CD4-positive, alpha-beta T cell treated with Interleukin-2 at 100 ng/mL for 4 hours (primary cell): Measurements from ENCODE around the gene CERKL.

Experiments
- DNase-seq: peaks from one replicate; pipeline ENCODE4 v3.0.0-alpha.2; 2020; ENCODE audit warnings: low spot score

CERKL gene

DNA sequence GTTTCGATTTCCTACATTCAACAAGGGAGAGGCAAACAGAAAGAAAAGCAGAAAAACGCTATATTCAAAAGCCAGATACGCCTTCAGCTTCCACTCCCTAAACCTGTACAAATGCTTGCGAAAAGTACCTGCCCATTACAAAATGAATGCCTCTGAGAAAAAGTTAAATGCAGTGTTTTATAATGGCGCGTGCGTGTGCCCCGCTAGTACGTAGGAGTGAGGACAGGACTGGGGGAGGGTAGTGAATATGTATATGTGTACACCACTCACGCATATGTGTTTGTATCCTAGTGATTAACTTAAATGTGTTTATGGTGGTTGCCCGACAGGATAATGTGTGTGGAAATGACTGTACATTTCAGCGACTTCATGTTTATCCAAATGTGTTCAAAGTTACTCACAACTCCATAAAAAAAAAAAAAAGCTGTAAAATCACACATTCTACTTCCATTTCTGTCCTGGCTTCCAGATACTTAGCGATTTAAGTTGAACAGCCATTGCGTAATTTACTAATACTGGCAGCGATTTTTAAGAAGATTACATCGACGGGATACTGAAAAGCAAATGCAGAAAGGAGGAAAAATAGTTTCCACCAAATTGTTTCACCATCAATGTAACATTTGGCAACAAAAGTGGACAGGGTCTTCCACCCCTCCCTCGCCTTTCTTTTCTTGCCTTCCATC is 22.1 kb upstream of the CERKL start:
- no peak for DNase-seq

DNA sequence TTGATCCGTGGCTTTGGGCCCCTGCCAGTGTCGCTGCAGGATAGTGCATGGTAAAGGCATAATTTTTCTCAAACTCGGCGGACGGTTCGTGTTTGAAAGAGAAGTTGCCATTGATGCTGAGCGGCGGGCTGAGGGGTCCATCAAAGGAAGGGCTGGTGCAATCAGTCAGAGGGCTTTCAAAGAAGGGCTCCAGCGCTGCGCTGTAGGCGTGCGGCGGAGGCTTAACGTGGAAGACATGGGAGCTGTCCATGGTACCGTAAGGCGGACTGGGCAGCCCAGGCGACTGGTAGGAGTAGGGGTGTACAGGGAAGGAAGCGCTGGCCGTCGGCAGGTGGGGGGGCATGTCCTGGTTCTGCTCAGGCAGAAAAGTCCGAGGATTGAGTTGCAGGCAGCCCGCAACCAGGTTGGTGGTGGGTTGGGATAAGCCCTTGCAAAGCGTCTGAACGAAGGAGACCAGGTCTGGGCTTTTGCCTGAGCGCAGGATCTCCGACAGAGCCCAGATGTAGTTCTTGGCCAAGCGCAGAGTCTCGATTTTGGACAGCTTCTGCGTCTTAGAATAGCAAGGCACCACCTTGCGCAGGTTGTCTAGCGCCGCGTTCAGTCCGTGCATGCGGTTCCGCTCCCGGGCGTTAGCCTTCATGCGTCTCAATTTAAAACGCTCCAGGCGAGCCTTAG is 21.1 kb upstream of the CERKL start:
- DNase-seq = peak; percentile 27

DNA sequence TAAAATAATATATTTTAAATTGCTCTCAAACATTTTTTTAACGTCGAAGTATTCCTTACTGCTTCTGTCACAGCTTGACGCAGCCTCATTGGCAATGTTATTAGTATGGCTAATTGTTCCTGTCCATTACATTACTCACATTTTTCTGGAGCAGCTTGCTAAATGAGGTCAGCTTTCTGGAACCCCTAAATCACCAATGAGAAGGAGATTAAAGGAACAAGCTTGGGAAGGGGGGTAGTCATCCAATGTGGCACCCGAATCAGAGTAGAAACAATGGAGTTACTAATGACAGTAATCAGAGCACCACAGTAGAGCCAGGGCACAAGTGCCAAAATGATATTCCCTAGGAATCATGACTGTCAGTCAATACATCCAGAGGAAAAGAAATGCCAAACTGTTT is 18.3 kb upstream of the CERKL start:
- DNase-seq = no peak

DNA sequence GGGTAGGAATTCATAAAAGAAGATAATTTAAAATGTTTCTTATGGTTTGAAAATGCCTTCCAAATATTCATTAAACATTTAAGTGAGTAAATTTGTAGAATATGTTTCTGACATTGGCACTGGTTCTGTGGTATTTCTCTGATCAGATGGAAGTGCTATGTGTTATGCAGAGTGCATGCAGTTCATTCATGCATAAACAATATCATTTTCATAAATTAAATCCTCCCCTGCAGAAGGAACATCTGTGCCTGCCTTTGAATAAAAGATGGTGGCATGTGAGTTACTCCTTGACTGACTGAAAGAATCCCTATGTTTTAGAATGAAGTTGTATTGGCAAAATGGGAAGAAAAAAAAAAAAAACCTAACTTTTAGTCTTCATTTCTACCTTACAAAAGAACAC is 17.6 kb upstream of the CERKL start:
- no peak for DNase-seq

DNA sequence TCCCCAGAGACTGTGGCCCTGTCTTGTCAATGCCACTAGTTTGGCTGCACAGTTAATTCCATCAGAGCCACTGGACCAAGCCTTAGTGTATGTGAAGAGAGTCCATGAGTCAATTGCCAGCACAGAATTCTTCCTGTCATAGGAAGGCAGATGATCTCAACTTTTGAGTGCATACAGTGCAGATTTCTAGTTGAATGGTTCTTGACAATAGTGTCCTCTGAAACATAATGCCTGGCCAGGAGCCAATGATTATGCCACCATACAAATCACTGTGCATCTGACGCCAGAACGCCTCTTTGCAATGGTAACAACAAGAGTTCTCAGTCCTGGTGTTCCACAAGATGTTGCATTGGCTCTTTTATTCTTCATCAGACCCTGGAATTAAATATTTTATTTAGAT is 16.3 kb upstream of the CERKL start:
- no peak for DNase-seq

DNA sequence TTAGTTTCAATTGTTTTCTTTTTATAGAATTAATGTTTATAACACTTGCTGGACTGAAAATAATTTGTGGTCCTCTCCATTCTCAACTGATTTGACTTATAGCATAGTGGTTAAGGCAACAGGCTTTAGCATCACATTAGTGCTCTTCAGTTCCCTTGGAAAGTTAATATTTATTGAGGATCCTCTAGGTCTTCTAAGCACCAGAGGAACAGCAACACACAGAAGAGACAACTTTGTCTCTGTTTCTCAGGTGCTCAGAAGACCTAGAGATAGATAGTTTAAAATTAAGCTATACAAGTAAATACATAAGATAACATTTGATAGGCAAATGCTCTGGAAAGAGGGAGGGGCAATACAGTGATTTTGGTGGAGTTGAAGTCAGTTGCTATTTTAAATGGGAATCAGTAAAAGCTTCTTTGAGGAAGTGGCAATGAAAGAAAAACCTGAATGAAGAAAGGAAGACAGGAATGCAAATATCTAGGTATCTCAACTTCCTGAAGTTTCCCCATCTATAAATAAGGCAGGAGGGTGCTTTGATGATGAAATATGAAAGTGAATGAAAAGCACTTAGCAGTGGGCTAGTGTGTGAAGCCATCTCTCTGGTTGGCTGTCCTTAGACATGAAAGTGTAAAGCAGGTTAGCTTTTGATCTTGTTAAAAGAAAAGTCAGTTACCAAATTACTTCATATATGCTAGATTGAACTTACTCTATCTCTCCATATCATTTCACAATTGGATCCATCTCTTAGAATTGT is 15.5 kb upstream of the CERKL start:
- no peak for DNase-seq

DNA sequence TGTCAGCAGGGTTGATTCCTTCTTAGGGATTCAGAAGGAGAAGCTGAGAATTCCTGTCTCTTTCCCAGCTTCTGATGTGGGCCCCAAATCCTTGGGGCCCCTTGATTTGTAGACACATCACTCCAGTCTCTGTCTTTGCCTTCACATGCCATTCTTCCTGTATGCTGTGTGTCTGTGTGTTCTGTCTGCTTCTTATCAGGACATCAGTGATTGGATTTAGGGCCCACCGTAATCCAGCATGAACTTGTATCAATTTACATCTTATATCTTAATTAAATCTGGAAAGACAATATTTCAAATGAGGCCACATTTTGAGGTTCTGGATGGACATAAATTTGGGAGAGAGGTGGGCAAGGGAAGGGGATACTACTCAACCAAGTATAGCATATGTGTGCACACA is 13.7 kb upstream of the CERKL start:
- DNase-seq = no peak

DNA sequence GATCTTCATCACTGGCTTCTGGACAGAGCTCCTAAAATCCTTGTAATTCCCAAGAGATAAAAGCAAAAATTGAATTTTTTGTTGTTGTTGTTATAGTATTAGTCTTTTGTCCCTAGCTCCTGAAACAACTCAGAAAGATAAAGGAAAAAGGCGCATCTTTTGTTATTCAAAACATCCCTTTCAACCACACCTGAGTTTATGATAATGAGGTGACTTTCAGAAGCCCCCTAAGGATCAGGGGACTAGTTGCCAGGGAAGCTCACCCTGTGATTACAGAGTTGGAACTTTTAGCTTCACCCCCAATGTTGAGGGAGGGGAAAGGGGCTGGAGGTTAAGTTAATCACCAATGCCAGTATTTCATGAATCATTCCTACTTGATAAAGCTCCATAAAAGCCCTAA is 10.3 kb upstream of the CERKL start:
- no peak for DNase-seq

DNA sequence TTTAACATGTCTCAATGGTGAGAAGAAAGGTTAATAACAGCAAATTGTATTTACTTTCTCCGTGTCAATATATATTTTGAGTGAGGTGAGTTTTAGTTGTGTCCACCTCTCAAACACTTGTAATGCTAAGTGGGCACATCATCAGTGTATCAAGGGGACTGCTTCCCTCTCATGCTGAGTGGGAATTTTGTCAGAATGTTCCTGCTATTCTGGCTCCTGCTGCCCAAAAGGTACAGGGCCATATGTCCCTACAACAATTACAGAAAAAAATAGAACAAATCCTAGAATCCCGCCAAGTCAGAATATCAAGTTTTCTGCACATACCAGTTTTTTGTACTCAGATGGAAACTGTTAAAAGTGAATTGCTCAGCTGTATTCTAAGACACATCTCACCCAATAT is 5.4 kb upstream of the CERKL start:
- no peak for DNase-seq

DNA sequence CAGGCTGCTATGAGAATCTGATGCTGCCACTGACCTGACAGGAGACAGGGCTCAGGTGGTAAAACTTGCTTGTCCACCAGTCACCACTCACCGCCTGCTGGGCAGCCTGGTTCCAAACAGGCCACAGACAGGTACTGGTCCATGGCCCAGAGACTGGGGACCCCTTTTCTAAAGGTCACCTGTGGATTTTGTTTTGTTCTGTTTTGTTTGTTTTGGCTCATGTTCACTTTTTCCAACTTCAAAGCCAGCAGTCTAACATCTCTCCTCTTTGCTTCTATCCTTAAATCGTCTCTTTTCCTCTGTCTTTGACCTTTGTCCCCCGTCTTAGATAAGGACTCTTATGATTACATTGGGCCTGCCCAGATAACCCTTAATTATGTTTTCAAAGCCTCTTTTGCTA is 3.3 kb upstream of the CERKL start:
- no peak for DNase-seq

DNA sequence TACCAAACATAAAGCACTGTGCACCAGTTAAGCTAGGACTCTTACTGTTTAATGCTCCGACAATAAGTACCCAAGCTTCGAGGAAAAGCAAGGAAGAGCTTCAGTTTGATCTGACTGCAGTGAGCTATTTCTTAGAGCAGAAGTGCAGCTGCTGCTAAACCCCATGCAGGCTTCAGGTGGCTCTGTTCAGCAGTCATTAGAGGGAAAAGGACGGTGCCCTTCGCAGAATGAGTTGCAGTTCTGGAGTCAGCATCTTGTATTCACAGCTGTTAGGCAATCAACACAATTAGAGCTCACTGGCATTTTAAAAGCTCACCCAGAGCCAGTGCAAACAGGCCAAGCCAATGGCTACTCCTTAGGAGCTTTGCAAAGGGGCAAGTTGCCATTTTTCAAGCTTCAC is 1.5 kb upstream of the CERKL start:
- DNase-seq = no peak

DNA sequence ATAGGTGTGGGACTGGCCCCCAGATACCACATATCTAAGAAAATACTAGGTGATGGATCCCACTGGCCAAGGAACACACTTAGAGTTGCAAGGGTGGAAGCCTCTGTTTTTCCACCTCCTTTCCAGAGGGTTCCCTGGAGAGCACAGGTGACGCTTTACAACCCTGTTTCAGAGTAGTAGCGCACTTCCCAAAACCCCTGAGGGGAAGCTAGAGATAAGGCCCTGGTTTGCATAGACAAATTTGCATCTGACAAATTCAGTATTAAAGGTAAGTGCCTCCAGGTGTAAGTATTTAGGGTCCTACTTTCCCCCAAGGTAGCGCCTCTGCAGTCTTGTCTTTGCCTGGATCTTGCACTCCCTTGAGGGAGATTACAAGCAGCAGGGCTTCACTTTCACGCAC is 474 bp upstream of the CERKL start:
- no peak for DNase-seq

DNA sequence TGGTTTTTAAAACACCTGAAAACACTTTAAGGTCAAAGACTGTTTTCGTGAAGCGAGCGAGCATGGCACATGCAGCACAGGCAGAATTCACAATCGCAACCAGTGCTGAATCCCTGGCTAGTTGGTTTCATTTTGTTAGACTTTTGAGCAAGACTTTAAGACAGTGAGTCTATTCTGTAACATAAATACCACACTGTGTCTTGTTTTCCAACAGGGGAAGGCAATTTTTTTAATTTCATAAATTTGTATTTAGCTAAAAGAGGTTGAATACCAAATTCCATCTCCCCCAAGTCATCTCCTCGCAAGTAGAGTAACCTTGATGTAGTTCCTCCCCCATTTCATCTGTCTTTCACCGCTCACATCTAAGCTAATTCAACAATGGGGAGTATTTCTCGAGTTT is 1.4 kb downstream of the CERKL start:
- no peak for DNase-seq

DNA sequence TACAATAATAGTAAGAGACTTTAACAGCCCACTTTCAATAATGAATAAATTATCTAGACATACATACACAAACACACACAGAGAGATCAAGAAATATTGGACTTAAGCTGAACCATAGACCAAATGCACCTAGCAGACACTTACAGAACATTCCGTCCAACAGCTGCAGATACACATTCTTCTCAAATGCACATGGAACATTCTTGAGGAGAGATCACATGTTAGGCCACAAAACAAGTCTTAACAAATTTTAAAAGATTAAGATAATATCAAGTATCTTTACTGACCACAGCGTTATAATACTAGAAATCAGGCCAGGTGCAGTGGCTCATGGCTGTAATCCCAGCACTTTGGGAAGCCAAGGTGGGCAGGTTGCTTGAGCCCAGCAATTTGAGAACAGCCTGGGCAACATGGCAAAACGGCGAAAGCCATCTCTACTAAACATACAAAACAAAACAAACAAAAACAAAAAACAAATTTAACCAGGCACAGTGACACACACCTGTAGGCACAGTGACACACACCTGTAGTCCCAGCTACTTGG is 7.4 kb downstream of the CERKL start:
- DNase-seq = no peak

DNA sequence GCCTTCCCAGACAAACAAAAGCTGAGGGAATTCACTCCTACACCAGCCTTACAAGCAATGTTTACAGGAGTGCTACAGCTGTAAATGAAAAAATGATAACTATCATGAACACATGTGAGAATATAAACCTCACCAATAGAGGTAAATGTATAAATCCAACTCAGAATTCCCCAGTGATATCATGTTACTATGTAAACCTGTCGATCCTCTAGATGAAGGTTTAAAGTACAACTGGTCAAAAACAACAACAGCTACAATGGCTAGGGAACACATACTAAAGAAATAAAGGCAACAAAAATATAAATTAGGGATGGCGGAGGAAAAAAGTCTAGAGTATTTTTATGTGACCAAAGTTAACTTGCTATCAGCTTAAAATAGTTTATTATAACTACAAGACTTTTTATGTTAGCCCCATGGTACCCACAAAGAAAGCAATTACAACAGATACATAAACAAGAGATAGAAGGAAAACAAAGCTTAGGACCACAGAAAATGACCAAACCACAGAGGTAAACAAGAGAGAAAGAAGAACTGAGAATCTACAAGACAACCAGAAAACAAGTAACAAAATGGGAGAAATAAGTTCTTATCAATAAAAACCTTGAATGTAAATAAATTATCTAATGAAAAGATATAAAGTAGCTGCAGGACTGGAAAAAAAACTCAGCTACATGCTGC is 8.3 kb downstream of the CERKL start:
- DNase-seq = no peak

DNA sequence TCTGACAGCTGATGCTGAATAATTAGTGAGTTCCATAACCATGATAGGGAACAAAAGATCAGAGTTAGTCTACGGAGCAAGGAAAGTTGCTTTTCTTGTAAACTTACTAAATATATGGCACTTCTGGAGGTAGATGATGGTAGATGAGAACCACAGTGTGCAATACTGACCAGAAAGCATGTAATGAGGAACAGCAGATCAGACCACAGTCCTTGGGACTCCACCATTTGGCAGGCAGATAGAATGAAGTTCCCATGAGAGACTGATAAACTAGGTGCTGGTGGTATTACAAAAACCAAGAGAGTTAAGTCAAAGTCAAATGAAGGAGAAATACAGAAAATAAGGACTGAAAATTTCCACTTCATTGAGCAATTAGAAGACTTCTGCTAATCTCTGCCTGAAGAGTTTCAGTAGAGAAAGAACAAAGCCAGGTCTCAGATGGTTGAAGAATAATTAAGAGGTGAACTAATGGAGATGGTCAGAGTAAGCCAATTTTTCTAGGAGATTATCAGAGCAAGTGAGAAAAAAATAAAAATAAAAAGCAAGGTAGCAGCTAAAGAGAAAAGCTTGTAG is 10.4 kb downstream of the CERKL start:
- no peak for DNase-seq

DNA sequence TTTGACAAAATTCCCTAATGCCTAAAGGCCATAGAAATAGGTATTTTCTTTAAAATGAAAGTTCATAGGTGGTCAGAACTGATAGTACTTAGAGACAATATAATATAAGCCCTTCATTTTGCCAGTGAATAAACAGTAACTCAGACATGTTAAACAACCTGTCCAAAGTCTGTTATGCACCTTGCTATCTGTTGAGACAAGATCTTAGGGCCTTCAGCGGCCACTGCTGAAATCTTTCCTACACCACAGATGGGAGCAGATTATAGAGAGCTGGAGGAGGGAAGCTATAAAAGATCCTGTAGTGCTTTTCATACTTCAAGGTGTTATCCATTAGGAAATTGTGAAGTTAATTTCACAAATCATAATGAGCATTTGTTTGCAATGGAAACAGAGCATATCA is 13.8 kb downstream of the CERKL start:
- DNase-seq = no peak

DNA sequence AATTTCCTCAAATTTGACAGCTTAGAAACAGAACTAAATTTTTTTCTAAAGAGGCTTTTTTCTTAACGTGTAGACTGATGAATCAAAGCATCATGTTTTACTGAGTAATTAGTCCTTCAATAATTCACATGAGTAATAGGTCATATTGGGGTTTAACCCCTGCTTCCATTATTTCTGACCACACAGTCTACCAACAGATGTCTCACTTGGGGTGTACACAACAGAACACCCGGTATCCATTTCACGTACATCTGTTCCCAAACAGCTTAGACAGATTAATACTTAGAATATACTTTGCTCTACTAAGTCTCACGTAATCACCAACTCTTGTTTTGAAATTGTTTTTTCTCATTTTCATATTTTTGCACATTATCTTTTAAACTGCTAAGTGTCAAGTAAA is 14.8 kb downstream of the CERKL start:
- DNase-seq = no peak

DNA sequence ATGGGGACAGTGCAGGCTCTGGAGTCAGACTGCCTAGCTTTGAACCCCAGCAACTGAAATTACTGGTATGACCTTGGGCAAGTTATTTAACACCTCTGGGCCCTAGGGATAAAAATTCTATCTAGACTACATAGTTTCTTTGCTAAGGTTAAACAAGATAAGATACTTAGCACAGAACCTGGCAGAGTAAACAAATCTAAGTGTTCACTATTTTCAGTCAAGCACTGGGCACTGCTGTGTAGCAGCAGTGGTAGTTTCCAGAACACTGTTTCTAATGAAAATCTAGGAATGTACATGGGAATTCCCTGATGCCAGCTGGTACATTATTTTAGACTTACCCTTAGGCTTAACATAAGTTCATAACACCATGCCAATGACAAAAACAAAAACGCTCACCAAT is 17.2 kb downstream of the CERKL start:
- DNase-seq = no peak

DNA sequence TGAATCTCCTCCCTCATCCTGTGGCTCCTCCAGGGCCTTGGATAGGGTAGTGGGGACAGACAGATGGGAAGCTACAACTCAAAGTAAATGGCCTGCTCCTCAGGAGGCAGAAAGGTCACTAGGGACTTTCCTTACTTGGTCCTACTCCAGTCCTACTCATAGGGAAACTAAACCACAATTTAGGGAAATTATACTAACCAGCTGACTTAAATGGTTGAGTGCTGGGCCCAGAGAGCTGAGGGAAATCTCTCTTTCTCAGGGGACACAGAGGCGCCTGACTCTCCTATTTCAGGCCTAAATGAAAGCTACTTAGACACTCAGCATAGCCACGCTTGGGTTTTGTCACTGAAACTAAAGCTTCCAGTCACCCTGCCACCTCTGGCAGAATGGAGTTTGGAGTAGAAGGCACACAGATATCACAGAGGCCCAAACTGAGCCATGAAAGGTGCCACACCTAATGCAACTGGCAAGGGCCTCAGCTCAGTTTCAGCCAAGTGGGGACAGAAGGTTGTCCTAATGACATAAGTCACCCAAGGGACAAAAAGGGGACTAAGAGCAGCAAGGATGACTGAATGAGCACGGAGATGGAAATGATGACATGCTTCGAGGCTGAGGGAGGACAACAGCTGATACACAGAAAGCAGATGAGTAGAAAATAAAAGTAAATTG is 24.0 kb downstream of the CERKL start:
- no peak for DNase-seq
